ENCODE results near the gene TRIM28. TPM values are rescaled to one million over a fixed set of nuclear protein-coding genes. Genes with fewer than 3 reads are reported as not detected.

Gene TRIM28
- total and polyA plus RNA-seq, 8 donors, result 95.5 to 923 (median 206) TPM

DNA sequence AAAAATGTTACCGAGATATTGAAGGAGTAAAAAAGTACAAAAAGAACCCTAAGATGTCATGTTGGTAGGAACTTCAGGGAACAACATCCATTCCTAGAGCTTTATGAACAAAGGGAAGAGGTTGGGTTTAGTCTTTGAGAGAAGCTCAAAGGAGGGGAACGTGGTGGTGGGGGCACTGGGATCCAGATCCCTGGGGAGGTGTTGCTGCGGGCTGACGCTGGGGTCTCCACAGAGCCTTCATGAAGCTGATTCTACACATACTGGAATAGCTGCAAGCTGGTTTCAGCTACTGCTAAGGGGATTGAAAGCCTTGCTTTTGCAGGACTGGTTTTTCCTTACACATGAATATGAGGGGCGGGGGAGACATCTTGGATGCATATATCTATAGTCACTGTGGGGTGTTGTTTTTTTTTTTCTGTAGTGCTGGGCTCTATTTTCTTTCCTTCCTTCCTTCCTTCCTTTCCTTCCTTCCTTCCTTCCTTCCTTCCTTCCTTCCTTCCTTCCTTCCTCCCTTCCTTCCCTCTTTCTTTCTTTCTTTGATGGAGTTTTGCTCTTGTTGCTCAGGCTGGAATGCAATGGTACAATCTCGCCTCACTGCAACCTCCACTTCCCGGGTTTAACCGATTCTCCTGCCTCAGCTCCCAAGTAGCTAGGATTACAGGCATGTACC lies 35.7 kb downstream of the TRIM28 start:
- TF ChIP-seq EP300 (IDR thresholded peaks at IDR 0.05), result no peak
- TF ChIP-seq CTCF (IDR thresholded peaks at IDR 0.05), result no peak
- no peak for TF ChIP-seq POLR2A (IDR thresholded peaks at IDR 0.05)
- peak overlapping the region in 1 of 5 donors; percentile 82 for H3K27ac ChIP-seq
- intact Hi-C loops (cut with DNase I; ENCODE audit: low total_unique reads), result no loop called here
- 88 to 93% (median 89%) methylated on average over 8 of the region's 8 CpGs for WGBS, 5 donors
- DNase-seq, result no peak
- H3K9me3 ChIP-seq, result no peaks in the 10 kb centered on the region
- peaks cover 17 to 37% (median 31%) of the 10 kb centered on the region in 4 donors for H3K36me3 ChIP-seq
- no peak overlapping the region for H3K4me3 ChIP-seq
- peaks cover 9 to 55% (median 32%) of the 10 kb centered on the region in 4 donors for H3K4me1 ChIP-seq
- no peaks in the 10 kb centered on the region for H3K27me3 ChIP-seq

DNA sequence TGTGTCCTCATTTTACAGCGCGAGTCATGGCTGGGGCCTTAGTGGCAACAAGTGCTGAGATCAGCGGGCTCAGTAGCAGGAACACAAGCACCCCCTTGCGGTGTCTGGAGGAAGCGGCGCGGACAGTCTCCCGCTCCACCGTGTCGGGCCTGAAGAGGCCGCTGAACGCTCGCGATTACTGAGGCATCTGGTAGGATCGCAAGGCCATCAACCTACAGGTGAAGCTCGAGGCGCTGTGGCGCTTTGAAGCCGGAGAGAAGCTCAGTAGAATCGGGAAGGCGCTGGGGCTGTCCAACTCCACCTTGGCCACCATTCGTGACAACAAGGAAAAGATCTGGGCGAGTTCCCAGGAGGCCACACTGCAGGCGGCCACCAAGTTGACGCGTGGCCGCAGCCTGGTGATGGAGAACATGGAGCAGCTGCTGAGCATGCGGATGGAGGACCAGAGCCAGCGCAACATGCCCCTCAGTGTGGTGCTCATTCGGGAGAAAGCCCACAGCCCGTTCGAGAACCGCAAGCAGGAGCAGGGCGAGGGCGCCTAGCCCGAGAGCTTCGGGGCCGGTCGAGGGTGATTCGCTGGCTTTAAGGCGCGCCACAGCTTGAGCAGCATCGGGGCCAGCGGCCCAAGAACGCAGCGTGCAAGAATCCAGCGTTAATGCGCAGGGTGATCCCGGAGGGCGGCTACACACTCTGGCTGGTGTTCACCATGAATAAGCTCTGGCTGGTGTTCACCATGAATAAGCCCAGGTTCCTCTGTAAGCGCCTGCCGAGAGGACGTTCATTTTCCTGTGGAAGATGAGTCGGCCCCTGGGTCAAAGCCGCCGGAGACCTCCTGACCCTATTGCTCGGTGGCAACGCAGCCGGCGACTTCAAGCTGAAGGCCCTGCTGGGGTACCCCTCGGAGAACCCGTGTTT lies 37.6 kb downstream of the TRIM28 start:
- H3K27ac ChIP-seq, result peak overlapping the region in 4 of 5 donors; percentile 52 to 82 (median 62)
- no peak overlapping the region for H3K4me3 ChIP-seq

GRCh38 chr19:58582985-58583384 lies 39.1 kb downstream of the TRIM28 start:
- no peak for TF ChIP-seq EP300 (IDR thresholded peaks at IDR 0.05)
- no peak for TF ChIP-seq POLR2A (IDR thresholded peaks at IDR 0.05)
- no peak for TF ChIP-seq POLR2AphosphoS5 (IDR thresholded peaks at IDR 0.05)
- TF ChIP-seq CTCF (IDR thresholded peaks at IDR 0.05), result no peak
- Histone ChIP-seq H3K4me1 (peaks cover 8 to 31% (median 15%) of the 10 kb centered on the region in 4 donors), H3K36me3 (peaks cover 17 to 38% (median 33%) of the 10 kb centered on the region in 4 donors), H3K27me3 (no peaks in the 10 kb centered on the region), H3K9me3 (no peaks in the 10 kb centered on the region), H3K4me3 (no peak overlapping the region), H3K27ac (no peak overlapping the region)
- no peak for DNase-seq
- intact Hi-C loops (cut with DNase I; ENCODE audit: low total_unique reads), result no loop called here
- WGBS, 5 donors, result 94 to 97% (median 96%) methylated on average over 6 of the region's 6 CpGs

More for the DNA sequence above, 37.6 kb downstream of the TRIM28 start:
- 66 to 73% (median 71%) methylated on average over 51 to 62 of the region's 62 CpGs for WGBS, 5 donors
- H3K27me3 ChIP-seq, result no peaks in the 10 kb centered on the region
- DNase-seq, result peak; percentile 89 to 95
- intact Hi-C loops (cut with DNase I; ENCODE audit: low total_unique reads), result no loop called here
- H3K4me1 ChIP-seq, result peaks cover 8 to 46% (median 22%) of the 10 kb centered on the region in 4 donors
- H3K9me3 ChIP-seq, result no peaks in the 10 kb centered on the region
- peaks cover 17 to 41% (median 33%) of the 10 kb centered on the region in 4 donors for H3K36me3 ChIP-seq
- TF ChIP-seq POLR2A (IDR thresholded peaks at IDR 0.05), result no peak
- peak in 5 of 7 experiments; percentile 84 to 92 (median 86) for TF ChIP-seq CTCF (IDR thresholded peaks at IDR 0.05)
- peak; percentile 33 to 76 (median 60) for TF ChIP-seq POLR2AphosphoS5 (IDR thresholded peaks at IDR 0.05)

Measured in stomach (tissue), 9 donors.